ENCODE data around the gene ZPLD1. TPM values are rescaled to one million over a fixed set of nuclear protein-coding genes. Genes with fewer than 3 reads are reported as not detected.

Gene ZPLD1
- total and polyA plus RNA-seq, 7 donors, result 0.09 to 0.36 (median 0.27) TPM; not detected in 4

DNA sequence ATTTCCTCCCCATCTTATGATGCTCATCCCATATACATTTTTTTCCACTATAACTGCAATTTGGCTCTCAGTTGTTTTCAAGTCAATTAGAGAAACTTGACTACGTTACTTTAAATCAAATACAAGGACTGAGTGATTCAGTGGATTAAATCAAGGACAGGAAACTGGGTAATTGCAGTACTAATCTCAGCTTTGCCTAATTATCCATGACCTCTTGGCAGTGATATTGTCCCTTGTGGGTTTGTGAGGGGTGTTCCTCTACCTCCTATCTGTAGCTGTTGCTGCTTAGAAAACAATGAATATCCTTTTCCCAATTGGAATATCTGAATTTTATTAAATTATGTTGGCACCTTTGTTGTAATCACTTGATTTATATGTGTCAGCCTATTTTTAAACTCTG is 79.4 kb downstream of the ZPLD1 start:
- Histone ChIP-seq H3K9me3 (no peaks in the 10 kb centered on the region), H3K4me1 (no peaks in the 10 kb centered on the region), H3K4me3 (no peak overlapping the region), H3K27me3 (no peaks in the 10 kb centered on the region), H3K27ac (no peak overlapping the region), H3K36me3 (no peaks in the 10 kb centered on the region)
- no peak for DNase-seq
- no peak for TF ChIP-seq POLR2AphosphoS5 (IDR thresholded peaks at IDR 0.05)
- no peak for TF ChIP-seq POLR2A (IDR thresholded peaks at IDR 0.05)
- TF ChIP-seq, protein P1, sequence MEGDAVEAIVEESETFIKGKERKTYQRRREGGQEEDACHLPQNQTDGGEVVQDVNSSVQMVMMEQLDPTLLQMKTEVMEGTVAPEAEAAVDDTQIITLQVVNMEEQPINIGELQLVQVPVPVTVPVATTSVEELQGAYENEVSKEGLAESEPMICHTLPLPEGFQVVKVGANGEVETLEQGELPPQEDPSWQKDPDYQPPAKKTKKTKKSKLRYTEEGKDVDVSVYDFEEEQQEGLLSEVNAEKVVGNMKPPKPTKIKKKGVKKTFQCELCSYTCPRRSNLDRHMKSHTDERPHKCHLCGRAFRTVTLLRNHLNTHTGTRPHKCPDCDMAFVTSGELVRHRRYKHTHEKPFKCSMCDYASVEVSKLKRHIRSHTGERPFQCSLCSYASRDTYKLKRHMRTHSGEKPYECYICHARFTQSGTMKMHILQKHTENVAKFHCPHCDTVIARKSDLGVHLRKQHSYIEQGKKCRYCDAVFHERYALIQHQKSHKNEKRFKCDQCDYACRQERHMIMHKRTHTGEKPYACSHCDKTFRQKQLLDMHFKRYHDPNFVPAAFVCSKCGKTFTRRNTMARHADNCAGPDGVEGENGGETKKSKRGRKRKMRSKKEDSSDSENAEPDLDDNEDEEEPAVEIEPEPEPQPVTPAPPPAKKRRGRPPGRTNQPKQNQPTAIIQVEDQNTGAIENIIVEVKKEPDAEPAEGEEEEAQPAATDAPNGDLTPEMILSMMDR (IDR thresholded peaks at IDR 0.05), result no peak
- no peak for TF ChIP-seq EP300 (IDR thresholded peaks at IDR 0.05)
- 30 to 61% methylated on average over 1 of the region's 1 CpG for WGBS, 2 donors
- intact Hi-C loops (cut with DNase I), result no loop called here

DNA sequence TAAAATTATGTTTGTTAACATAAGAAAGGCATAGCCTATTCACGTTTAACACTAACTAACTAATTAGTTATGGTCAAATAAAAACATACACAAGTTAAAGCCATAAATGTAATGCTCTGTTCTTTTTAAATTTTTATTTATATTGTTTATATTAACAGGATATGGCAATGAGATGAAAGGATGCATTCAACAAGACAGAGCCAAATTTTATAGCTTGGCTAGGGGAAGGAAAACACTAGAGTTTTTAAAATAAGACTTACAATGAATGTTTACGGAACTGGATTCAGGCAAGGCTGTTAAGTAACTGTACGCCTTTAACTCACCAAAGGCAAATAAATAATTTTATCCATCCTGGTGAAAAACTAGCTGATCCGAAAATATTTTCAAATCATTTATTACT is 86.4 kb downstream of the ZPLD1 start:
- intact Hi-C loops (cut with DNase I), result no loop called here
- H3K9me3 ChIP-seq, result no peaks in the 10 kb centered on the region
- H3K27ac ChIP-seq, result no peak overlapping the region
- H3K4me1 ChIP-seq, result no peaks in the 10 kb centered on the region
- WGBS, 2 donors, result 52 to 66% methylated on average over 4 of the region's 4 CpGs
- no peaks in the 10 kb centered on the region for H3K27me3 ChIP-seq
- H3K36me3 ChIP-seq, result no peaks in the 10 kb centered on the region
- DNase-seq, result no peak
- no peak for TF ChIP-seq POLR2AphosphoS5 (IDR thresholded peaks at IDR 0.05)
- no peak for TF ChIP-seq POLR2A (IDR thresholded peaks at IDR 0.05)
- no peak for TF ChIP-seq EP300 (IDR thresholded peaks at IDR 0.05)
- H3K4me3 ChIP-seq, result no peak overlapping the region

DNA sequence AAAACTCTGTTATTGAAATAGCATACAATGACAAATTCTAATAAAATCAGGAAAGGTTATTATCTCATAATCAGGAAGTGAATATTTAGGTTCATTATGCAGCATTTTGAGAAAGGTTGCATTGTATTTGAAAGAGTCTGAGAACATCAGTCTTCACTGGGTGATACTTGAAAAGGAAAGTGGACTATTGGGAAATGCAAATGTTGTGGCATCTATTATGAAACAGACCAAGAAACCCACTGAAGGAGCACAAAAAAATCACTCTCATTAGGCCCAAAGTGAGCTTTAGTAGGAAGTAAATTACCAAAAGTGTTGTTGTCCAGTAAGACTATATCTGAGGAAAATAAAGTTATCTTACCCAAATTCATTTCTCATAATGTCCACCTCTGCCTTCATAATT is 90.8 kb downstream of the ZPLD1 start:
- no peaks in the 10 kb centered on the region for H3K9me3 ChIP-seq
- H3K27me3 ChIP-seq, result no peaks in the 10 kb centered on the region
- H3K27ac ChIP-seq, result no peak overlapping the region
- no peak for TF ChIP-seq POLR2A (IDR thresholded peaks at IDR 0.05)
- no peak for TF ChIP-seq EP300 (IDR thresholded peaks at IDR 0.05)
- TF ChIP-seq, protein P1 (IDR thresholded peaks at IDR 0.05), result no peak
- TF ChIP-seq POLR2AphosphoS5 (IDR thresholded peaks at IDR 0.05), result no peak
- peaks cover 0 to 9% (median 2%) of the 10 kb centered on the region in 4 donors for H3K4me1 ChIP-seq
- no peak for DNase-seq
- intact Hi-C loops (cut with DNase I), result no loop called here
- H3K4me3 ChIP-seq, result no peak overlapping the region
- no peaks in the 10 kb centered on the region for H3K36me3 ChIP-seq

DNA sequence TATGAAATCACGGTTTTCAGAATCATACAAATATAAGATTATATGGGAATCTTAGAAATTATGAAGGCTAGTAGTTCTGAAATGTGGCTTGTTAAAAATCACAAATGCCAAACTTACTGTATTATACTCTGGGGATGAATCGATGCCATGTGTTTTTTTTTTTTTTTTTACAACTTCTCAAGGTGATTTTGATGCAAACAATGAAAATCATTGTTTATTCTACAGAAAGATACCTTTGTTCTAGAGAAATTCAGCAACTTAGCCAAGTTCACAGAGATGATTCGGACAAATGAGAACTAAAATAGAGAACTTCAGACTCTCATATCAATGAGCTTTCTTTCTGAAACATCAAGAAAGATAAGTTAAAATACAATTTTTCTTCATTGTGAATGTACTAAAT is 92.0 kb downstream of the ZPLD1 start:
- Histone ChIP-seq H3K4me3 (no peak overlapping the region), H3K27me3 (no peaks in the 10 kb centered on the region), H3K9me3 (no peaks in the 10 kb centered on the region), H3K27ac (no peak overlapping the region), H3K36me3 (no peaks in the 10 kb centered on the region), H3K4me1 (peaks cover 0 to 9% (median 2%) of the 10 kb centered on the region in 4 donors)
- DNase-seq, result no peak
- 45 to 69% methylated on average over 3 of the region's 3 CpGs for WGBS, 2 donors
- intact Hi-C loops (cut with DNase I), result no loop called here
- TF ChIP-seq, protein P1 (IDR thresholded peaks at IDR 0.05), result no peak

DNA sequence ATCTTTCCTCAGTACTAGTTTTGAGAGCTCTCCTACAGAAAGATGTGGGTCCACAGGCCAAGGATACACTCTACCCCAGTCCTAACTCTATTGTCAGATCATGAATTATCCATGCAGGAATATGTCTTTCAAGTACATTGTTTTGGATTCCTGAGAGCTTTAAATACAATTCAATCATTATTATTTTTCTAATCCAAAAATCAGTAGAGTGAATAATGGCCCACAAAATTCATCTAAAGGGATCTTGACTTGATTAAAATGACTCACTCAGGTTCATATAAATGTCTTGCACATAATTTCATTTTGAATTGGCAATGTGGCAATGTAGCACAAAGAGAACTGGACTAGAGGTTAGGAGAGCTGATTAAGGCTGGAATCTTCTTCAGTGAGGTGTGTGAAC is 93.9 kb downstream of the ZPLD1 start:
- TF ChIP-seq, protein P1 (IDR thresholded peaks at IDR 0.05), result no peak
- TF ChIP-seq POLR2AphosphoS5 (IDR thresholded peaks at IDR 0.05), result no peak
- TF ChIP-seq EP300 (IDR thresholded peaks at IDR 0.05), result no peak
- TF ChIP-seq POLR2A (IDR thresholded peaks at IDR 0.05), result no peak
- H3K4me3 ChIP-seq, result no peak overlapping the region
- intact Hi-C loops (cut with DNase I), result no loop called here
- no peaks in the 10 kb centered on the region for H3K27me3 ChIP-seq
- no peaks in the 10 kb centered on the region for H3K9me3 ChIP-seq
- no peaks in the 10 kb centered on the region for H3K36me3 ChIP-seq
- DNase-seq, result no peak
- peaks cover 0 to 9% (median 2%) of the 10 kb centered on the region in 4 donors for H3K4me1 ChIP-seq
- H3K27ac ChIP-seq, result no peak overlapping the region
